ENCODE results near the gene CTBP2. TPM values are rescaled to one million over a fixed set of nuclear protein-coding genes. Genes with fewer than 3 reads are reported as not detected.

CTBP2 gene
- total RNA-seq, 1 experiment from 2014 or later, result 97.2 TPM

- Mint-ChIP-seq H3K36me3 (ENCODE audit: insufficient read depth, unreplicated experiment) (peaks cover 48% of the 10 kb centered on the region), H3K4me1 (ENCODE audit: low read depth, unreplicated experiment) (peaks cover 4% of the 10 kb centered on the region), H3K9me3 (ENCODE audit: unreplicated experiment) (no peaks in the 10 kb centered on the region), H3K27ac (ENCODE audit: unreplicated experiment) (peak overlapping the region; percentile 13), H3K27me3 (ENCODE audit: insufficient read depth, unreplicated experiment) (no peaks in the 10 kb centered on the region), H3K4me3 (ENCODE audit: unreplicated experiment) (no peak overlapping the region)
- Histone ChIP-seq H3K4me3 (ENCODE audit: low read depth, low read length) (no peak overlapping the region), H3K9me3 (no peaks in the 10 kb centered on the region), H3K36me3 (ENCODE audit: control insufficient read depth, insufficient read depth, low read length) (no peaks in the 10 kb centered on the region; the same call in none of the 2 replicates), H3K27me3 (replicated peaks; ENCODE audit: control insufficient read depth, insufficient read depth, low read length) (no peaks in the 10 kb centered on the region), H3K4me1 (0 out of 2 replicates have a peak, but pooled peaks cover 6% of the 10 kb centered on the region)
- no TSS peak for BruUV-seq (replicated peaks)
- ChIA-PET CTCF (interaction anchor here (1.7 kb wide), 1 partner anchor 9 kb away, joined by 14 read pairs; no protein-coding TSS in a partner anchor), POLR2A (no interaction called here)
- no peak for TF ChIP-seq CTCF (IDR thresholded peaks at IDR 0.05; ENCODE audit: insufficient read depth in 1 of 2, low read depth in 1 of 2, low read length in 1 of 2, severe bottlenecking in 1 of 2, unreplicated experiment in 1 of 2)
- intact Hi-C loops (cut with micrococcal nuclease; ENCODE audit: unreplicated experiment), result no loop called here
- no peak for DNase-seq
Measured at GRCh38 chr10:125057158-125058001, 103.0 kb downstream of the CTBP2 start.

GRCh38 chr10:125056161-125057132, 103.9 kb downstream of the CTBP2 start:
- Histone ChIP-seq H3K36me3 (ENCODE audit: control insufficient read depth, insufficient read depth, low read length) (no peaks in the 10 kb centered on the region; the same call in none of the 2 replicates), H3K4me1 (0 out of 2 replicates have a peak, but pooled peaks cover 6% of the 10 kb centered on the region), H3K4me3 (ENCODE audit: low read depth, low read length) (no peak overlapping the region), H3K27me3 (replicated peaks; ENCODE audit: control insufficient read depth, insufficient read depth, low read length) (no peaks in the 10 kb centered on the region), H3K9me3 (no peaks in the 10 kb centered on the region)
- ChIA-PET POLR2A (no interaction called here), CTCF (interaction anchor here (1.7 kb wide), 1 partner anchor 8 kb away, joined by 14 read pairs; no protein-coding TSS in a partner anchor)
- H3K4me1 Mint-ChIP-seq (ENCODE audit: low read depth, unreplicated experiment), result no peaks in the 10 kb centered on the region
- no peaks in the 10 kb centered on the region for H3K9me3 Mint-ChIP-seq (ENCODE audit: unreplicated experiment)
- TF ChIP-seq CTCF (IDR thresholded peaks at IDR 0.05; ENCODE audit: insufficient read depth in 1 of 2, low read depth in 1 of 2, low read length in 1 of 2, severe bottlenecking in 1 of 2, unreplicated experiment in 1 of 2), result no peak
- no TSS peak for BruUV-seq (replicated peaks)
- no peaks in the 10 kb centered on the region for H3K27me3 Mint-ChIP-seq (ENCODE audit: insufficient read depth, unreplicated experiment)
- peak overlapping the region; percentile 13 for H3K27ac Mint-ChIP-seq (ENCODE audit: unreplicated experiment)
- H3K4me3 Mint-ChIP-seq (ENCODE audit: unreplicated experiment), result no peak overlapping the region
- H3K36me3 Mint-ChIP-seq (ENCODE audit: insufficient read depth, unreplicated experiment), result peaks cover 43% of the 10 kb centered on the region
- DNase-seq, result no peak
- intact Hi-C loops (cut with micrococcal nuclease; ENCODE audit: unreplicated experiment), result no loop called here

- no peaks in the 10 kb centered on the region; the same call in none of the 2 replicates for H3K36me3 ChIP-seq (ENCODE audit: control insufficient read depth, insufficient read depth, low read length)
- H3K4me3 ChIP-seq (ENCODE audit: low read depth, low read length), result no peak overlapping the region
- Mint-ChIP-seq H3K27me3 (ENCODE audit: insufficient read depth, unreplicated experiment) (no peaks in the 10 kb centered on the region), H3K4me3 (ENCODE audit: unreplicated experiment) (no peak overlapping the region), H3K36me3 (ENCODE audit: insufficient read depth, unreplicated experiment) (peaks cover 33% of the 10 kb centered on the region), H3K27ac (ENCODE audit: unreplicated experiment) (no peak overlapping the region), H3K4me1 (ENCODE audit: low read depth, unreplicated experiment) (no peaks in the 10 kb centered on the region), H3K9me3 (ENCODE audit: unreplicated experiment) (no peaks in the 10 kb centered on the region)
- POLR2A ChIA-PET, result no interaction called here
- no peaks in the 10 kb centered on the region for H3K9me3 ChIP-seq
- DNase-seq, result no peak
- no peak for TF ChIP-seq CTCF (IDR thresholded peaks at IDR 0.05; ENCODE audit: insufficient read depth in 1 of 2, low read depth in 1 of 2, low read length in 1 of 2, severe bottlenecking in 1 of 2, unreplicated experiment in 1 of 2)
- intact Hi-C loops (cut with micrococcal nuclease; ENCODE audit: unreplicated experiment), result no loop called here
- peaks cover 3% of the 10 kb centered on the region; the same call in 1 of the 2 replicates for H3K4me1 ChIP-seq
- CTCF ChIA-PET, result no interaction called here
- no peaks in the 10 kb centered on the region for H3K27me3 ChIP-seq (replicated peaks; ENCODE audit: control insufficient read depth, insufficient read depth, low read length)
- BruUV-seq (replicated peaks), result no TSS peak
Measured at GRCh38 chr10:125055446-125055845, 104.9 kb downstream of the CTBP2 start.
